Kidney tubule cell (primary cell): Measurements from ENCODE around the gene SCML2.
"Not testable (repeated sequence)": the region's sequence is repeated elsewhere in the genome, so short reads cannot be mapped to it uniquely, and the experiment has no call there.

Experiments
- DNase-seq: peaks from one replicate; pipeline ENCODE4 v3.0.0-alpha.2; 2018; ENCODE audit warnings: low spot score

Gene SCML2

GRCh38 chrX:18271309-18271708 lies 83.2 kb downstream of the SCML2 start:
- DNase-seq: no peak

GRCh38 chrX:18255059-18255458 lies 99.4 kb downstream of the SCML2 start:
- DNase-seq: no peak

- no peak for DNase-seq
Observed at GRCh38 chrX:18252644-18253359, 101.7 kb downstream of the SCML2 start.

GRCh38 chrX:18229646-18230045 lies 124.8 kb downstream of the SCML2 start:
- not testable (repeated sequence) for DNase-seq

- DNase-seq: no peak
Observed at GRCh38 chrX:18228069-18228468, 126.4 kb downstream of the SCML2 start.

- no peak for DNase-seq
Observed at GRCh38 chrX:18227458-18227857, 127.0 kb downstream of the SCML2 start.

- no peak for DNase-seq
Observed at GRCh38 chrX:18220786-18221185, 133.7 kb downstream of the SCML2 start, which contains the start of gene BEND2. BEND2 (minus strand) TSS chrX:18220886; CDS start chrX:18220750, 136 bp downstream.

- DNase-seq: peak; percentile 25
Observed at GRCh38 chrX:18210470-18210869, 144.0 kb downstream of the SCML2 start.

GRCh38 chrX:18206657-18207056 lies 147.8 kb downstream of the SCML2 start:
- DNase-seq: no peak

- no peak for DNase-seq
Observed at GRCh38 chrX:18203631-18204030, 150.9 kb downstream of the SCML2 start.

- no peak for DNase-seq
Observed at GRCh38 chrX:18194688-18195087, 159.8 kb downstream of the SCML2 start.
